ENCODE results near the gene DDX23. TPM values are rescaled to one million over a fixed set of nuclear protein-coding genes. Genes with fewer than 3 reads are reported as not detected.
A peak's percentile ranks its signal among the peaks of the same experiment; 100 is the strongest.

Gene DDX23
- polyA plus RNA-seq, 2 of the 4 experiments (the other 2 are of a cell fraction), result 116 to 132 TPM

- ChIA-PET POLR2A (no interaction called here), CTCF (interaction anchor here (0.7 to 33.1 kb wide), 9 partner anchors 7 to 250 kb away, joined by 3 to 1365 read pairs (median 6); partner anchors contain the start of genes DDX23, FKBP11, RND1 and WNT1)
- DNase-seq (ENCODE audit: low read depth in 1 of 2, low spot score in 1 of 2) (no peak), FAIRE-seq (no peak), ATAC-seq (no peak)
- H3K4me3 ChIP-seq, result no peak overlapping the region
- no peak overlapping the region for H3K4me2 ChIP-seq
- WGBS (ENCODE audit: missing lambda C conversion rate), result 77% methylated on average over 2 of the region's 2 CpGs
- peak overlapping the region; percentile 85 to 86 for H3K27ac ChIP-seq
- H3K9me3 ChIP-seq, result no peaks in the 10 kb centered on the region
- H3K4me1 ChIP-seq, result peaks cover 33% of the 10 kb centered on the region
- TF ChIP-seq RNF2 (IDR thresholded peaks at IDR 0.05; ENCODE audit: borderline replicate concordance, low read depth), result no peak
These were observed 17.2 kb upstream of the DDX23 start for GRCh38 chr12:48869191-48869590.

GRCh38 chr12:48868451-48868850 is 16.5 kb upstream of the DDX23 start:
- peaks cover 40% of the 10 kb centered on the region for H3K4me1 ChIP-seq
- POLR2A ChIA-PET, result interaction anchor here (5.3 to 5.5 kb wide), 3 partner anchors 13 to 21 kb away, joined by 63 to 157 read pairs (median 126); partner anchors contain the start of gene DDX23
- FAIRE-seq, result no peak
- WGBS (ENCODE audit: missing lambda C conversion rate), result 63% methylated on average over 2 of the region's 2 CpGs
- no peak overlapping the region for H3K4me3 ChIP-seq
- no peak for ATAC-seq
- no peaks in the 10 kb centered on the region for H3K9me3 ChIP-seq
- peak overlapping the region; percentile 85 to 86 for H3K27ac ChIP-seq
- H3K4me2 ChIP-seq, result peak overlapping the region; percentile 16; the same call in 1 of the 3 replicates
- no peak for DNase-seq (ENCODE audit: low read depth in 1 of 2, low spot score in 1 of 2)
- CTCF ChIA-PET, result interaction anchor here (0.7 to 33.1 kb wide), 9 partner anchors 7 to 250 kb away, joined by 3 to 1365 read pairs (median 6); partner anchors contain the start of genes DDX23, FKBP11, RND1 and WNT1
- TF ChIP-seq NFE2L2 (conservative IDR thresholded peaks at IDR 0.05; ENCODE audit: low read length), result no peak
- no peak for TF ChIP-seq RAD21 (conservative IDR thresholded peaks at IDR 0.05 in 1 of 2, IDR thresholded peaks at IDR 0.05 in 1 of 2)

- ATAC-seq (peak; percentile 39 to 53), DNase-seq (ENCODE audit: low read depth in 1 of 2, low spot score in 1 of 2) (no peak), FAIRE-seq (no peak)
- peak overlapping the region; percentile 84 for H3K4me2 ChIP-seq
- peak; percentile 45; the same call in 1 of the 2 replicates for TF ChIP-seq FOSB (CRISPR knock-in tag; IDR thresholded peaks at IDR 0.05)
- TF ChIP-seq BHLHE40 (IDR thresholded peaks at IDR 0.05; ENCODE audit: low read depth, low read length), result no peak
- TF ChIP-seq ZC3H11A (IDR thresholded peaks at IDR 0.05), result peak; percentile 100
- 52% methylated on average over 6 of the region's 6 CpGs for WGBS (ENCODE audit: missing lambda C conversion rate)
- H3K4me3 ChIP-seq, result peak overlapping the region; percentile 68
- no peaks in the 10 kb centered on the region for H3K9me3 ChIP-seq
- peaks cover 63% of the 10 kb centered on the region for H3K4me1 ChIP-seq
- ChIA-PET CTCF (interaction anchor here (0.6 to 33.1 kb wide), 8 partner anchors 4 to 128 kb away, joined by 3 to 1365 read pairs (median 4); partner anchors contain the start of genes DDX23, FKBP11 and RND1), POLR2A (interaction anchor here (0.6 to 5.5 kb wide), 24 partner anchors 9 to 264 kb away, joined by 3 to 157 read pairs (median 6); partner anchors contain the start of genes ARF3, DDX23 and FKBP11)
- H3K27ac ChIP-seq, result peak overlapping the region; percentile 83 to 86
These were observed 14.2 kb upstream of the DDX23 start for GRCh38 chr12:48866052-48866711.

GRCh38 chr12:48865281-48866051 is 13.5 kb upstream of the DDX23 start, which contains the start of gene RND1:
Gene RND1, minus strand, starts transcription at chr12:48865870. Its CDS starts 103 bp downstream, at chr12:48865767.
- 3% methylated on average over 31 of the region's 32 CpGs for WGBS (ENCODE audit: missing lambda C conversion rate)
- POLR2A ChIA-PET, result interaction anchor here (0.6 to 5.5 kb wide), 24 partner anchors 9 to 265 kb away, joined by 3 to 157 read pairs (median 6); partner anchors contain the start of genes ARF3, DDX23 and FKBP11
- FAIRE-seq, result peak; percentile 76
- peak; percentile 87 to 89 for ATAC-seq
- CTCF ChIA-PET, result interaction anchor here (0.8 to 33.1 kb wide), 7 partner anchors 4 to 131 kb away, joined by 3 to 1365 read pairs (median 3); partner anchors contain the start of genes DDX23, FKBP11 and RND1
- peak within 1 kb of the TSS; percentile 84 for H3K4me2 ChIP-seq
- DNase-seq (ENCODE audit: low read depth in 1 of 2, low spot score in 1 of 2), result peak; percentile 93 to 98
- peak within 1 kb of the TSS; percentile 68 for H3K4me3 ChIP-seq
- H3K27ac ChIP-seq, result peak within 1 kb of the TSS; percentile 83 to 86
- no peaks in the 10 kb centered on the region for H3K9me3 ChIP-seq
- H3K4me1 ChIP-seq, result peaks cover 70% of the 10 kb centered on the region
- TF ChIP-seq CBX2 (IDR thresholded peaks at IDR 0.05; ENCODE audit: borderline replicate concordance, low read depth) (no peak), CBX8 (IDR thresholded peaks at IDR 0.05) (no peak), MAZ (IDR thresholded peaks at IDR 0.05; ENCODE audit: borderline replicate concordance, low read depth, low read length) (no peak), HOXB5 (CRISPR knock-in tag; IDR thresholded peaks at IDR 0.05) (peak; percentile 76), HEYL (CRISPR knock-in tag; IDR thresholded peaks at IDR 0.05) (no peak), HES2 (IDR thresholded peaks at IDR 0.05) (no peak), MAFK (IDR thresholded peaks at IDR 0.05; ENCODE audit: partially characterized antibody) (peak; percentile 82), CHD4 (IDR thresholded peaks at IDR 0.05; ENCODE audit: borderline replicate concordance) (no peak), RARB (CRISPR knock-in tag; IDR thresholded peaks at IDR 0.05) (0 out of 2 replicates have a peak, but pooled peaks have one; percentile 50), PBX3 (IDR thresholded peaks at IDR 0.05) (peak; percentile 91), TP53 (CRISPR knock-in tag; IDR thresholded peaks at IDR 0.05) (peak; percentile 88; the same call in 1 of the 2 replicates), ZFP36 (IDR thresholded peaks at IDR 0.05; ENCODE audit: borderline replicate concordance, partially characterized antibody) (no peak), RFX5 (IDR thresholded peaks at IDR 0.05) (peak; percentile 79), CEBPB (IDR thresholded peaks at IDR 0.05) (peak in 1 of 2 experiments; percentile 41; a peak in 2 of 4 replicates), EHF (CRISPR knock-in tag; IDR thresholded peaks at IDR 0.05) (no peak), JUN (IDR thresholded peaks at IDR 0.05) (peak; percentile 81 to 87), HOXA7 (CRISPR knock-in tag; IDR thresholded peaks at IDR 0.05) (peak; percentile 96), MAX (IDR thresholded peaks at IDR 0.05) (peak; percentile 57; the same call in 1 of the 2 replicates), PHF8 (IDR thresholded peaks at IDR 0.05; ENCODE audit: borderline replicate concordance, low read depth) (peak; percentile 96), ESRRA (IDR thresholded peaks at IDR 0.05; ENCODE audit: borderline replicate concordance, low read length) (no peak), TFCP2L1 (CRISPR knock-in tag; IDR thresholded peaks at IDR 0.05) (peak; percentile 85), FOSB (CRISPR knock-in tag; IDR thresholded peaks at IDR 0.05) (peak; percentile 96), POLR2A (IDR thresholded peaks at IDR 0.05; ENCODE audit: low read length) (peak; percentile 100)
